K562 (cell line): Measurements from ENCODE around the gene RPS10. TPM values are rescaled to one million over a fixed set of nuclear protein-coding genes. Genes with fewer than 3 reads are reported as not detected.

Source experiments
- polyA plus RNA-seq, 8 experiments: library from polyadenylated mRNA; depleted of rRNA in 4 of 8; stranded (reverse) in 5 of 8; unstranded in 3 of 8; fragments of >200 nt; fragmentation: Nextera tagmentation in 2 of 8; fragmentation: Illumina TruSeq in 1 of 8; extraction: Ambion mirVana in 2 of 8; extraction: Trizol in 1 of 8; gene quantifications; 2 replicates each; pipeline versions ENCODE4 v1.2.1 to v1.2.3, GENCODE V29; 2011 to 2014; ENCODE audit warnings: inconsistent platforms in 1 of 8, missing spikeins in 1 of 8
- total RNA-seq, 7 experiments: library from RNA; depleted of rRNA in 6 of 7; stranded (reverse); fragments of >200 nt in 6 of 7; fragmentation: Illumina TruSeq in 2 of 7; extraction: Trizol in 2 of 7; gene quantifications; 2 replicates each; pipeline versions ENCODE4 v1.2.1 to v1.2.3, GENCODE V29; 2011 to 2021; ENCODE audit warnings: low replicate concordance in 1 of 7

Gene RPS10
- total and polyA plus RNA-seq, 9 of the 15 experiments (the other 6 are each of a cell fraction or from before 2014, with no cell fraction given) = 2,680 to 5,251 (median 3,876) TPM

Other genes with a start within 250 kb of the RPS10 start
- 1,004 and 1,256 TPM in 2 replicates for gene HMGA1, start 189.2 kb downstream of the RPS10 start, total RNA-seq (2014; rRNA removed)
- 270 and 326 TPM in 2 replicates for gene HMGA1, start 189.2 kb downstream of the RPS10 start, total RNA-seq (2014; rRNA removed; fragmentation: Illumina TruSeq; extraction: Trizol)
- gene HMGA1, start 189.2 kb downstream of the RPS10 start, total RNA-seq (2015; rRNA removed; fragmentation: Illumina TruSeq; extraction: Trizol) = 594 and 609 TPM in 2 replicates
- 1,947 and 1,950 TPM in 2 replicates for gene HMGA1, start 189.2 kb downstream of the RPS10 start, total RNA-seq (2021)
- gene HMGA1, start 189.2 kb downstream of the RPS10 start, polyA plus RNA-seq (2011; rRNA removed) = 205 and 451 TPM in 2 replicates
- gene HMGA1, start 189.2 kb downstream of the RPS10 start, polyA plus RNA-seq (2014; fragmentation: Illumina TruSeq; extraction: Trizol) = 1,608 and 1,897 TPM in 2 replicates
- gene HMGA1, start 189.2 kb downstream of the RPS10 start, polyA plus RNA-seq (2014; fragmentation: Nextera tagmentation; extraction: Ambion mirVana) = 10 to 100 TPM; 27.8 to 58.8 TPM
- 1,026 and 1,125 TPM in 2 replicates for gene HMGA1, start 189.2 kb downstream of the RPS10 start, polyA plus RNA-seq (2014; rRNA removed)
- gene SMIM29, start 177.1 kb downstream of the RPS10 start, total RNA-seq (2014; rRNA removed) = 31.8 and 42.1 TPM in 2 replicates
- 4.6 and 6.5 TPM in 2 replicates for gene SMIM29, start 177.1 kb downstream of the RPS10 start, total RNA-seq (2014; rRNA removed; fragmentation: Illumina TruSeq; extraction: Trizol)
- gene SMIM29, start 177.1 kb downstream of the RPS10 start, total RNA-seq (2015; rRNA removed; fragmentation: Illumina TruSeq; extraction: Trizol) = 18.2 and 21.9 TPM in 2 replicates
- gene SMIM29, start 177.1 kb downstream of the RPS10 start, total RNA-seq (2021) = 30.1 and 35.5 TPM in 2 replicates
- 29.1 and 74.4 TPM in 2 replicates for gene SMIM29, start 177.1 kb downstream of the RPS10 start, polyA plus RNA-seq (2011; rRNA removed)
- 20.9 and 39.0 TPM in 2 replicates for gene SMIM29, start 177.1 kb downstream of the RPS10 start, polyA plus RNA-seq (2014; fragmentation: Illumina TruSeq; extraction: Trizol)
- 10 to 100 TPM; 13.1 to 13.7 TPM for gene SMIM29, start 177.1 kb downstream of the RPS10 start, polyA plus RNA-seq (2014; fragmentation: Nextera tagmentation; extraction: Ambion mirVana)
- 34.9 and 36.7 TPM in 2 replicates for gene SMIM29, start 177.1 kb downstream of the RPS10 start, polyA plus RNA-seq (2014; rRNA removed)
- gene NUDT3, start 33.4 kb downstream of the RPS10 start, total RNA-seq (2014; rRNA removed) = 47.3 and 51.0 TPM in 2 replicates
- 61.8 and 70.8 TPM in 2 replicates for gene NUDT3, start 33.4 kb downstream of the RPS10 start, total RNA-seq (2014; rRNA removed; fragmentation: Illumina TruSeq; extraction: Trizol)
- 57.2 and 59.8 TPM in 2 replicates for gene NUDT3, start 33.4 kb downstream of the RPS10 start, total RNA-seq (2015; rRNA removed; fragmentation: Illumina TruSeq; extraction: Trizol)
- gene NUDT3, start 33.4 kb downstream of the RPS10 start, total RNA-seq (2021) = 49.8 and 56.4 TPM in 2 replicates
- gene NUDT3, start 33.4 kb downstream of the RPS10 start, polyA plus RNA-seq (2011; rRNA removed) = 68.5 and 81.2 TPM in 2 replicates
- 54.8 and 56.0 TPM in 2 replicates for gene NUDT3, start 33.4 kb downstream of the RPS10 start, polyA plus RNA-seq (2014; fragmentation: Illumina TruSeq; extraction: Trizol)
- 10 to 100 TPM in 1 of 2 experiments, 1 to 10 TPM in 1; 5.4 to 57.7 TPM for gene NUDT3, start 33.4 kb downstream of the RPS10 start, polyA plus RNA-seq (2014; fragmentation: Nextera tagmentation; extraction: Ambion mirVana)
- 54.4 and 56.8 TPM in 2 replicates for gene NUDT3, start 33.4 kb downstream of the RPS10 start, polyA plus RNA-seq (2014; rRNA removed)
- 0.41 and 0.45 TPM in 2 replicates for gene PACSIN1, start 40.0 kb upstream of the RPS10 start, total RNA-seq (2014; rRNA removed)
- 0.10 and 0.29 TPM in 2 replicates for gene PACSIN1, start 40.0 kb upstream of the RPS10 start, total RNA-seq (2014; rRNA removed; fragmentation: Illumina TruSeq; extraction: Trizol)
- 0.22 and 0.23 TPM in 2 replicates for gene PACSIN1, start 40.0 kb upstream of the RPS10 start, total RNA-seq (2015; rRNA removed; fragmentation: Illumina TruSeq; extraction: Trizol)
- 0.98 and 1.7 TPM in 2 replicates for gene PACSIN1, start 40.0 kb upstream of the RPS10 start, total RNA-seq (2021)
- gene PACSIN1, start 40.0 kb upstream of the RPS10 start, polyA plus RNA-seq (2011; rRNA removed) = 1.1 and 1.4 TPM in 2 replicates
- gene PACSIN1, start 40.0 kb upstream of the RPS10 start, polyA plus RNA-seq (2014; fragmentation: Illumina TruSeq; extraction: Trizol) = 0.79 and 1.4 TPM in 2 replicates
- under 1 TPM; 0.01 to 0.03 TPM for gene PACSIN1, start 40.0 kb upstream of the RPS10 start, polyA plus RNA-seq (2014; fragmentation: Nextera tagmentation; extraction: Ambion mirVana)
- 0.98 and 1.2 TPM in 2 replicates for gene PACSIN1, start 40.0 kb upstream of the RPS10 start, polyA plus RNA-seq (2014; rRNA removed)
- 0.08 TPM in 1 of 2 replicates, not detected in the other for gene SPDEF, start 130.3 kb upstream of the RPS10 start, total RNA-seq (2014; rRNA removed)
- not detected in 2 replicates for gene SPDEF, start 130.3 kb upstream of the RPS10 start, total RNA-seq (2014; rRNA removed; fragmentation: Illumina TruSeq; extraction: Trizol)
- gene SPDEF, start 130.3 kb upstream of the RPS10 start, total RNA-seq (2015; rRNA removed; fragmentation: Illumina TruSeq; extraction: Trizol) = 0.11 and 0.15 TPM in 2 replicates
- gene SPDEF, start 130.3 kb upstream of the RPS10 start, total RNA-seq (2021) = 0.11 and 0.16 TPM in 2 replicates
- 0.04 and 0.08 TPM in 2 replicates for gene SPDEF, start 130.3 kb upstream of the RPS10 start, polyA plus RNA-seq (2011; rRNA removed)
- 0.10 TPM in 1 of 2 replicates, not detected in the other for gene SPDEF, start 130.3 kb upstream of the RPS10 start, polyA plus RNA-seq (2014; fragmentation: Illumina TruSeq; extraction: Trizol)
- gene SPDEF, start 130.3 kb upstream of the RPS10 start, polyA plus RNA-seq (2014; fragmentation: Nextera tagmentation; extraction: Ambion mirVana) = not detected
- 0.08 and 0.12 TPM in 2 replicates for gene SPDEF, start 130.3 kb upstream of the RPS10 start, polyA plus RNA-seq (2014; rRNA removed)